ENCODE results near the gene SPATC1L.
"Not testable (repeated sequence)": the region's sequence is repeated elsewhere in the genome, so short reads cannot be mapped to it uniquely, and the experiment has no call there.

The SPATC1L gene

DNA sequence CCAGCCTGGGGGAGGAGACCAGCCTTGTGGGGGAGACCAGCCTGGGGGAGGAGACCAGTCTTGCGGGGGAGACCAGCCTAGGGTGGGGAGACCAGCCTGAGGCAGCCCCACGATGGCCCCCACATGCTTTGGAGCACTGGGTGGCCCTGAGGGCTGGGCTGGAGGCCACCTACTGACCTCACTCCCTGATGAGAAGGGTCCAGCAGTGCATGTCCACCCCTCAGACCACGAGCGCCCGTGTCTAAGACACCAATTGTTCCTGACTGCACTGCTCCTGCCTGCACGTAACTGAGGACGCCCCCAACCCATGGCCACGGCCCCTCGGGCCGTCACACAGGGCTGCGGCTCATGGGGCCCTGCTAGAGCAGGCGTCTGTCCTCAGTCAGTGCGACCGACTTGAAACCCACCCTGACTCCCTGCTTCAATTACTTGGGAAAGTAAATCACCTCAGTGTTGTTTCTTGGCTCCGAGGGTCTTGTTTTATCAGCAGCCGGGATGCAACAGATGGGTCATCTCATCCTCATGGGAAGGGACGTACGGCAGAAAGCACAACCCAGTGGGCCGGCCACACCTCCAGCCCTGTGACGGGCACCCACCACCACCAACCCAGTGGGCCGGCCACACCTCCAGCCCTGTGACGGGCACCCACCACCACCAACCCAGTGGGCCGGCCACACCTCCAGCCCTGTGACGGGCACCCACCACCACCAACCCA is at the start of gene SPATC1L:
Gene SPATC1L (minus strand): TSS at position 550 of the 715 bp plus-strand sequence. CDS start 1,643 bp downstream, outside the sequence.
- DNase-seq (ENCODE audit: low read depth, low spot score) = no peak

DNA sequence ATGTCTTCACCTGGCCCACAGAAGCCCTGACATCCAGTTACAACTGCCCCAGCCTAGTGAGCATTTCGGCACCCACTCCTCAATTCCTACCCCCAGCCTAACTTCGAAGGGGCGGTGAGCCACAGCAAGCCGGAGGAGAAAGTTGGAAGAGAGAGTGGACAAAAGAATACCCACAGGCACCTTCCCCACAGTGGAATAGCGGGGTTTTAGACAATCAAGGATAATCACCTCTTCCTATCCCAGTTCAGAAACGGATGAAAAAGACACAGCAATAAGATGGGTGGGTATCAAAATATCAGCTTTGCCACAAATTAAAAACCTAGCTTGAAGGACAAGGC is 45.6 kb upstream of the SPATC1L start:
- no peak for DNase-seq (ENCODE audit: low read depth, low spot score)

DNA sequence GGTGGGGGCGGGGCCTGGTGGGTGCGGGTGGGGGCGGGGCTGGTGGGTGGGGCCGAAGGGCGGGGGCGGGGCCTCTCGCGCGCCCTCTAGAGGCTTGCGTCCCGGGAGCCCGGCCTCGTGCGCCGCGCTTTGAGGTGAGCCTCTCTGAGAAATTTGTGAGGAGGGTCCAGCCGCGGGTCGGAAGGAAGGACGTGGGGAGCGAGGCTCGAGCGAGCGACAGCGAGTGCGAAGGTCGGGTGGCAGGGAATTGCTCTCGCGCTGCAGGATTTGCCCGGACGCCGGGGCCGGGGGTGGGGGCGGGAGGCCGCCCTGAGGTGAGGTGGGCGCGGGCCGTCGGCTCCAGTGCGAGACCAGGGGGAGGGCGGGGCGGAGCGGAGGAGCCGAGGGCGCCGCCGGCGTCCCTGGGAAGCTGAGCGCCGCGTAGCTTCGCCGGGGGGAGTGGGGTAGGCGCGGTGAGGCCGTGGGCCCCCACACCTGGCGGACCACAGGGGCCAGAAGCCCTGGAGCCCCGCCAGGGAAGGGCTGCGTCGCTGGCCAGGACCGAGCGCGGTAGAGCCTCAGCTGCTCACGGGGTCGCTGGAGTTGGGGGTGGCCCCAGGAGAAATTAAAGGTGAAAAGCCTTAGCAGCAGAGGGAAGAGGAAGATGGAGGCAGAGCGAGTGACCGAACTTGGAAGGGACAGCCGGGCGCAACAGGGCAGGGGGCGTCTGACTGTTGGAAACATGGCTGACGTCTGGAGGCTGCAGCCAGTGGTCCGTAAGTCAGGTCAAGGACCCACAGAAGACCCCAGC is 45.1 kb upstream of the SPATC1L start:
- DNase-seq (ENCODE audit: low read depth, low spot score) = no peak

DNA sequence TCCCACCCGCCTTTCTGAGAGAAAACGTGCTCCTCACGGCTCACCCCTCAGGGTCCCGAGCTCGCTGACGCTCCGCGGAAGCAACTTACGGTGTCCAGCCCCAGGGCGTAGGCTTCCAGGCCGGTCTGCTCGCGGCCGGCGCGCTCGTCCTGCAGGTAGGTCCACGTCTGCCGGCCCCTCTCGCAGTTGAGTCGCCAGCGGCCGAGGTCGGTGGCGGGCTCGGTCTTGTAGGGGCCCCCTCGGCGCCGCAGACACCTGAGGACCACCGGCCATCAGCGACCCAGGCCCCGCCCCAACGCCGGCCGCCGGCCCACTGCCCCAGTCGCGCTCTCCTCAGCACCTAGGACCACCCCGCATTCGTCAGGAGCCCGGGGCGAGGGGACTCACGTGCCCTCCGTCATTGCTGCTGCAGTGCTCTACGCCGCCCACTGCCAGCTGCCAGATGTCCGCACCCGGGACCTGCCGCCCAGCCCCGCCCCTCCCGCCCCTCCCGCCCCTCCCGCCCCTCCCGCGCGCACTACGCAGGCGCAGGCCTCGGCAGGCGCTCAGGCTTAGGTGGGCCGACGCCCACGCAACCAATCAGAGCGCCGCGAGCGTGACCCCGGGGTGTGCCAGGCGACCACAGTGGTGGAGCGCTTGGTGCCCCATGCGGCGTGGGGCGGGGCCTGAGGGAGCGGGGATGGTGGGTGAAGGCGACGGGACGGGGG is 44.2 kb upstream of the SPATC1L start, which contains the start of gene LSS:
Gene LSS (minus strand): TSS at position 430 of the 707 bp plus-strand sequence. CDS start 29 bp downstream, at position 401.
- peak; percentile 99 for DNase-seq (ENCODE audit: low read depth, low spot score)

DNA sequence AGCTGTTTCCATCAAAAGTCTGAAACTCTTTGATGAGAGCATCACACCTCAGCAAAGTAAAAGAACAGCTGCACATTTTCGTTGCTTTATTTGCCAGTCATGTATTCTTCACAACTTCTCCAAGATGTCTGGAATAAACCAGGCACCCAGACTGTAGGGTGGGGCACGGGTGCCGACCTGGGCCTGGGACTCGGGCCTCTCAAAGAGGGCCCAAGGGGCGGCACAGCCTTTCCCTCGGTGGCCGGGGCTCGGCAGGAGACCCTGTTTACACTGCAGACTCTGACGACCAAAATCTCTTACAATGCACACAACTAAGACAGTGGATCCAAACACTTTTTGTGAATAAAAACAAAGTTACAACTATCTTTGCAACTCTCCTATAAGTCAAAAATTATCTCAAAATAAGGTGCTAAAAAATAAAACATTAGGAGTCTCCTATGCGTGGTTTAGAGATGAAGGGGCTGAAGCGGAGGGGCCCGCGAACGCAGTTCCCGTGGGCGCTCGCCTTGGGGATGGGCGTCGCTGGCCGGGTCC is 43.6 kb upstream of the SPATC1L start:
- DNase-seq (ENCODE audit: low read depth, low spot score) = no peak

DNA sequence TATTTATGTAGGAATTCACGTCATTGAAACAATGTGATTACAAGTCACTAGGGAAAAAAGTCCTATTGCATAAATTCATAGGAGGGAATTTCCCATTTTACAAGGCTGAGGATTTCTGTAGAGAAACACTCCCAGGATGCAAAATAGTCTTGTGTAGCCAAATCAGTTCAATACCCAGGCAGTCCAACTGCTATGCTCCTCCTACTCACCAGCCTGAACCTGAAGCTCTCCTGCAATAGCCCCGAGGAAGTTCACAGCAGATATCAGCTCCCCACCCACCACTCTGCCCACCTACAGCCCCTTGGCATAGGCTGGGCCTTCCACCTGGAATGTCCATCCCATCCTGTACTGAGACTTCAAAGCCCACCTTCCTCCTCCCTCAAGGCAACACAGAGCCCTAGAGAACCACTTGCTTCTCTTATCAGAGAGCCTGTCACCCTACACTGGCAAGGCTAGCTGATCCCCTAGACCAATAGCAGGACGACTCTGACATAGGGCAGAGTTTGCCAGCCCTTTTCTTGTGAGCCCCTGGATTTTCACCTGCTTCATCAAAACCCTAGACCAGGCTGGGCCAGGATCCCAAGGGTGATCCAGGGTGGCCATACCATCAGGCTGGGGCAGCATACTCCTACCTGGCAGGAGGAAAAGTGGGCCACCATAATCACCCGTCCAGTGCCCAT is 42.8 kb upstream of the SPATC1L start:
- DNase-seq (ENCODE audit: low read depth, low spot score) = no peak

DNA sequence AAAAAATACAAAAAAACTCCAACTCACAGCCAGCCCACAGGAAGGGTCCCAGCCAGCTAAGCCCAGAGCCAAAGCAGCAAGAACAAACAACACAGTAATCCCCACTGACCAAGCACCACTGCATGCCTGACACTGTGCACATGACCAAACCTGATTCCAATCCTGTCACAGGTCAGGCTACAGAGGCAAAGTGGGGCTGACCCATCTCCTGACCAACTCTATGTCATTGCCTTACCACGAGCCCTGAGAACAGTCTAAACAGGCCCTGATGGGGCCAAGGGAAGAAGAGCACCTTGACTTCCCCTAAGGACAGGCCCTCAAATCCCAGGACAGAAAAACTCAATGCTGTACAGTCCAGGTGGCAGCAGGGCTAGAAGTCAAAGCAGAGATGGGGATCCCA is 41.9 kb upstream of the SPATC1L start:
- no peak for DNase-seq (ENCODE audit: low read depth, low spot score)

DNA sequence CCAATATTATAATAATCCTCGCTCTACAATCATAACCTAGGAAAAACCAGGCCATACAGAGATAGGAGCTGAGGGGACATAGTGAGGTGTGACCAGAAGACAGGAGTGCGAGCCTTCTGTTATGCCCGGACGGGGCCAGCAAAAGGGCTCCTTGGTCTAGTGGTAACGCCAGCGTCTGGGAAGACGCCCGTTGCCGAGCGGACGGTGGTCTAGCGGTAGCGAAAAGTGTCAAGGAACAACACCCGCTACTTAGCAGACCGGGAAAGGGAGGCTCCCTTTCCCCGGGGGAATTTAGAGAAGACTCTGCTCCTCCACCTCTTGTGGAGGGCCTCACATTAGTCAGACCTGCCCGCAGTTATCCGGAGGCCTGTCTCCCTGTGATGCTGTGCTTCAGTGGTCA is 39.4 kb upstream of the SPATC1L start:
- DNase-seq (ENCODE audit: low read depth, low spot score) = not testable (repeated sequence)

DNA sequence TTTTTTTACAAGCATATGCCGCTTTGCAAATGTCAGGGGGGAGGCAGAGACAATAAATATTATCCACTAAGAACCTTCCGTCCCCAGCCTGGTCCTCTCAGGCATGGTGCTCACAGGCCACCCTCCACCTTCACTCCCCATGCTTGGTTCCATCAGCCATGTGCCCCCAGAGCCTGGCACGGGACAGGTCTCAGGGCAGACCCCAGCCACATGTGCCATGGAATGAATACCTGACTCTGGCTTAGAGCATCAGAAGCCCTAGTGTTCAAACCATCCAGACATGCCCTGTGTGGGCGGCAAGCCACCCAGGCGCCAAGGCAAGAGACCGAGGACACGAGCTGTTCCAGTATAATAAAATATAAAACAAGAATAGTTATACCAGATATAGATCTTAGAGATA is 39.0 kb upstream of the SPATC1L start:
- DNase-seq (ENCODE audit: low read depth, low spot score) = no peak

DNA sequence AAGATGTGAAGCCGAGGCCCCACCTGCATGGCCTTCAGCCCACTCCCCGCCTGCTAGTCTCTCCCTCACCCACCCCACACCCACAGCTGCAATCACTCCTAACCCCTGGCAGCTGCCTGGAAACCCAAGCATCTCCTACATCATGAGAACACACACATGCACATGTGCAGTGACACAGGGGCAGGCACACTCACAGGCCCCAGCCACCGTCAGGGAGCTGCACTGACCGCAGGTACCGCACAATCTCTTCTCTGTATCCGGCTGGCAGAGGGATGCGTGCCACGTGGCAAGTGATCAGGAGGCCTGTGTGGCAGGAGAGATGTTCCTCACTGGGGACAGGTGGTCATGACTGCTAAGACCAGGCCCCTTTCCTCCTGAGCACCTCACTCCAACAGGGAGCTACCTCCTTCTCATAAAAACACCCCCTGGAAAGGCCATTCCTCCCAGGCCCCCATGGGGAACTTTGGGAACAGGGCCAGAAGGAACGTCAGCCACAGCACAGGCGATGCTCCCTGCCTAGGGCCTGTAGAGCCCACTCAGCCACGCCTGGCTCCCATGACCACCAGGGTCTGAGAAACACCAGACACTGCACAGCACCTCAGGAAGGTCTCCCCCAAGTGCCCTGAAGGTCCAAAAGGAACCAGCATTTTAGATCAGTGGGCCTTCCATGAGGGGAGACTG is 38.3 kb upstream of the SPATC1L start:
- no peak for DNase-seq (ENCODE audit: low read depth, low spot score)

DNA sequence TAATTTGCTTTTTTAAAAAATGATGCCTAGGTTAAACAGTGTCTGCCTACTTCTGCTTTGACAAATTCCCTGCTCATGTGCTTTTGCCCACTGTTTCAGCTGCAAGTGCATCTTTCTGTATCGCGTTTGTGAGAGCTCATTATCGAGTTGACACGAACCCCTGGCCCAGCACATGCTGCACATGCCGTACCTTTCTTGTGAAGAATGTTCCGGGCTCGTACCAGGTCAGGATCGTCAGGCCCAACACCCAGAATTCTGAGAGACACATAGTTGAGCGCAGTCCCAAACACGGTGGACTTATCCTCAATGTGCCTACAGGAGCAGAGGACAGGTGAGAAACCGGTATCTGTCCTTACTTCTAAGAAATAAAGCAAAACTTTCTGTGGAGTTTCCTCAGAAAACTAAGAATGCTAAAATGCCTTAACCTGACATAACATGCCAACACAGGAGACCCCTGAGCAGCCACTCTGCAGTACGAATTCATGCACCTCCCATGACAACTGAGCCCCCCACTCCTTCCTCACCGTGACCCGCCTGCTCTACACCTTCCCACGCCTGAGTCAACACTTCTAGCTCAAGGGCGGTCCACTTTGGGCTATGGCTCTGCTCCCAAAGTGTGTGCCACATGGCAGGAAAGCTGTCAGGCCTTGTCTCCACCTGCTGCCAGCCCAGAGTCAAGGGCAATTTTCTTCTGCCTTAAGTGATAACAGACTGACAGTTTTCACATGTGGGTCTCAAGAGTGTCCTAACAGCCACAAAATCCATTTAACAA is 37.6 kb upstream of the SPATC1L start:
- DNase-seq (ENCODE audit: low read depth, low spot score) = no peak

DNA sequence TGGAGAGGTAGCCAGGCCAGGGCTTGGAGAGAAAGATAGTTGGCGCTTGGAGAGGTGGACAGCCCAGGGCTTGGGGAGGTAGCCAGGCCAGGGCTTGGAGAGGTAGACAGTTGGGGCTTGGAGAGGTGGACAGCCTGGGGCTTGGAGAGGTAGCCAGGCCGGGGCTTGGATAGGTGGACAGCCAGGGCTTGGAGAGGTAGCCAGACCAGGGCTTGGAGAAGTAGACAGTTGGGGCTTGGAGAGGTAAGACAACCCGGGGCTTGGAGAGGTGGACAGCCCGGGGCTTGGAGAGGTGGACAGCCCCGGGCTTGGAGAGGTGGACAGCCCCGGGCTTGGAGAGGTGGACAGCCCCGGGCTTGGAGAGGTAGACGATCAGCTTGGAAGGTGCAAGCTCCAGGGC is 36.6 kb upstream of the SPATC1L start:
- DNase-seq (ENCODE audit: low read depth, low spot score) = no peak

DNA sequence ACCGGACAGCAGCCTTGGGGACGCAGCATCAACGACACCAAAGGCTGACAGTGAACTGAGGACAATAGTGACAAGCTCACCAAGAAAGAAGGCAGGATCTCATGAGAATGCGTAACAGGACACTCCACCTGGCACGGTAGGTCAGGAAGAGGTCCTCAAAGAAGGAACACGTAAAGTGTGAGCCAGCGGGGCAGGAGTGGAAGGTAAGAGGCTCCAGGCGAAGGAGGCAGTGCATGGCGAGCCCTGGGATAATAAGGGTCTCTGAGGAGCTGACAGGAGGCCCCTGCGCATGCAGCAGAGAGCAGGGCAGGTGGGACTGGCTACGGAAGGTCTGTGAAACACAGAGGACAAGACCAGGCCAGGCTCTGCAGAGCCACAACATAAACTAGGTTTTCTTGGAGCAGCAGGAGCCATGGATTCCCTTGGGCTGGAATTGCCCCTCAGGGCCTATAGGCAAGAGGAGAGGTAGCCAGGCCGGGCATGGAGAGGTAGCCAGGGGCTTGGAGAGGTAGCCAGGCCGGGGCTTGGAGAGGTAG is 36.1 kb upstream of the SPATC1L start:
- DNase-seq (ENCODE audit: low read depth, low spot score) = no peak

DNA sequence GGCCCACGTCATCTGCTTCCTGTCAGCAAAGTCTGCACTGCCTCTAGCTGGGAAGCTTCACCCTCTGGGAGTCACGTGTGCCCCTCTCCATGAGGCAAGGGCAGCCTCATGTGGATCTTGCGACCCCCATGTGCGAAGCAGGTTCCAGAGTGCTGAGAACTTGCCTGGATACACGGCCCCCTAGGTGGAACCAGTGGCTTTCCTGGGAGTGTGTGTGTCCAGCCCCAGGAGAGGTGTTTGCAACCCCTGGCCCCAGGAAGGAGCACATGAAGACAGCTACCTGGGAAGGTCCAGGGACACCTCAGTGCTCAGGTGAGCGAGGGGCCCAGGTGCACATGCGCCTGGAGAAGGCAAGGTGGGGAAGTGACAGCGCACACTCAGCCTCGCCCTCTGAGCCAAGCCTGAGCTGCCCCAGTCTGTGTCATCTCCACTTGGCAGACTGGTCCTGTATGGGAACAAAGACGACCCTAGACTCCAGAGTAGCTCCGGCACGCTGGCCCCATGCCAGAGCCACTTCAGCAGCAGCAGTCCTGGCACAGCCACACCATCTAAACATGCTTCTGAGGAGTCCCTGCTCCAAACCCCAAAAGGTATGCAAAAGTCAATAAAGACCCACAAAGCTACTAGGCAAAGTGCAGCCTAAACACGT is 35.5 kb upstream of the SPATC1L start:
- DNase-seq (ENCODE audit: low read depth, low spot score) = no peak

DNA sequence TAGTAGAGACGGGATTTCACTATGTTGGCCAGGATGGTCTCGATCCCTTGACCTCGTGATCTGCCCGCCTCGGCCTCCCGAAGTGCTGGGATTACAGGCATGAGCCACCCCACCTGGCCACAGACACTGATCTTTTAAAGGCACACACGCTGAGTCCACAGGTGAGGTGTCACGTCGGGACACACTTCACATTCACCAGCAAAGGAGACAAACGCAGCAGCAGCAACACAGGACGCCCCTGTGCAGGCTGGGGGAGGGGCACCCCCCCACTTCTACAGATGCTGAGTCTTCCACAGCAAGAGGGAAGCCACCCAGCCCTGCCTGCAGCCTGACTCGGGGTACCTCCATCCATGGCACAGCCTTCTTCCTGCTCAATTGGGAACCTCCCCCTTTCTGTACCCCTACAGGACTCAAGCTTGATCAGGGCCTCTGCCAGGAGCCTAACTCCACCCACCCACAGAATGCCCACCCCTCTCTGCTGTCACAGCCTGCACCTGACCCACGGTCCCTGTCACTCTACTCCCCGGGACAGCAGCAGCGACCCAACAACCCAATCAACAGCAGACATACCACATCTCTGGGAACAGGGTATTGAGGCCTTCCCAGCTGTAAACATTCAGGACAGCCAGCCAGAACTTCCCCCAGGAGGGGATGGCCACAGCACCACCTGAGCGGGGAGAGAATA is 34.8 kb upstream of the SPATC1L start:
- DNase-seq (ENCODE audit: low read depth, low spot score) = no peak

DNA sequence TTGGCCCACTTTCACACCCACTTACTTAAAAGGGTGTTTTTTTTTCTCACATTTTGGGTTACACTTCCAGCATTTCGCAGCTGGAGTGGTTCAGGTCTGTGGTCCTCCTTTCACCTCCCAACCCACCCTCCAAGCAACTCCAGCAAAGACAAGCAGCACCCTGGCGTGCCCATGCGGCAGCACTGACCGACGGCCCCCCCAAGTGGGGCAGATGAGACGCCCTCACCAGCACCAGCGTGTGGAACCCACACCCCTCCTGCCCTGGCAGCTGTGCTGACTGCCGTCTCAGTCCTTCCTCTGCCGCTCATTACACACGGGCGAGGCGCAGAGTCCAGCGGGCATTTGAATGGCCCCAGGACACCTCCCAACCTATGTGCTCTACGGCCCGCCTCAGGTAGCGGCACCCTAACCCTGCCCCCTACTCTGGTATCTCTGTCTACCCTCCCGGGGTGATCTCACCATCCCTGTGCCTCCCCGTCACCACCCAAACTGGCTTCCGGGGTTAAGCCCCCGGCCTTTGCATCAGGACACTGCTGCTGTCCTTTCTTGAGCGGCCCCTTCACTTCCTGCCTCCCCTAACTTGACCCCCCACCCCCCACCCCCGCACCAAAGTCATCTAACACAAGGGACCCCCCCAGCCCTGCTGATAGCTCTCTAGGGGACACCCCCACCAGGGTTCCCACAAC is 33.4 kb upstream of the SPATC1L start:
- DNase-seq (ENCODE audit: low read depth, low spot score) = no peak

DNA sequence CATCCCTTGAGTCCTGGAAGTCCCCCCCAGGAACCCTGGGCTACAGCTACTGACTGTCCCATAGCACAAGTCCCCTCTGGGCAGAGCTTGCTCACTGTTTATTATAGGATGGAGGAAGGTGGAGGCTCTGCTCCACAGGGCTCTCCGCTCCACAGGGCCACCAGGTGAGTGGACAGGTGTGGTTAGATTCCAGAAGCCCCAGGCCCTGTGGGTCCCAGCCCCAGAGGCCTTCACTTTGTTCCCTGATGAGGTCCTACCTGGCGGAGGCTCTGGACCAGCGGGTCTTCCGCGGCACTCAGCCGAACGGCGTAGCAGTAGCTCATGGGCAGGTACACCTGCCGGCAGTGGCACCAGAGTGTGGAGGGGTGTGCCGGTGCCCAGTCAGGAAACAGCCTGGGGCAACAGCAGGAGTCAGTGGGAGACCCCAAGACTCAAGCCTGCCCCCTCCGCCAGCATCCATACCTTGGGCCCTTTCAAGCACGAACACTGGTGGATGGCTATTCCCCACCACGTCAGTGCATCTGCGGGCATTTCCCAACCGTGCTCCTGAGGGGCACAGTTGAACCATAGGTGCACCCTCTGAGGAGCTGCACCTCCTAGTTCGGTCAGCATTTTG is 32.0 kb upstream of the SPATC1L start:
- no peak for DNase-seq (ENCODE audit: low read depth, low spot score)

Measured in smooth muscle cell of the brain vasculature (primary cell).